Measurements from ENCODE around the gene SGSM2.
A peak's percentile ranks its signal among the peaks of the same experiment; 100 is the strongest.

The SGSM2 gene

DNA sequence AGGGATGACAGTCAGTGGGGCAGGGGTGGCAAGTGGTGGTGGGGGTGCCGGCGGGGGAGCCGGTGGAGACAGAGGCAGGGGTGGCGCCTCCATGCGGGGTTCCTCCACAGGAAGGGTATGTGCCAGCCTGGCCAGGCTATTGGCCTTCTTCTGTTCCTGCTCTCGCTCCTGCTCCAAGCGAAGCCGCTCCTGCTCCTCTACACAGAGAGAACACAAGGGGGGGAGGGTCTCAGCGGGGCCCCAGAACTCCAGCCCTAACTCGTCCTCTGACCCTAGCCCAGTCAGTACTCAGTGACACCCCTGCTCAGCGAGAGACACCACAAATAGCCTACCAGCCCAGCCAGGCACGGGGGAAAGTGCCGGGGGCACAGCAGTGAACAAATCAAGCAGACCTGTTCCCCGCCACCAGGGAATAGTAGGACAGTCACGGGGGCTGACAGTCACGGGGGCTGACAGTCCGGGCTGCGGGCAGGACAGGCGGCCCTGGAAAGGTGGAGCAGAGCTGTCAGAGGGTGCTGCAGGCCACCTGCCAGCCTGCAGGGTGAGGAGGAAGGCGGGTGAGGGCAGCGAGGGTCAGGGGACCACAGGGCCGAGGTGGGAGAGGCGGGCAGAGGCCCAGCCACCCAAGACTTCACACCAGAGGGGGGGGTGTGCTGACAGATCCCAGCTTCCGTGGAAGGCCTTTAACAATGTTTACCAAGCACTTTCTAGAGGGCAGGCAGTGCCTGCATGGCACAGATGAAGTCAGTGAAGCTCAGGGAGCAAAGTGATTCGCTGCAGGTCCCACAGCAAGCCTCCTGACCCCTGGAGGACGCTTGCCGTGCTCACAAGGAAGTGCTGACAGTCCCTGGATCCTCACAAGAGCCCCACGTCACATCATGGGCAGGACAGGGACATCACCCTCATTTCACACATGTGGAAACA lies 58.2 kb downstream of the SGSM2 start:
- peak; percentile 57 for DNase-seq (ENCODE audit: low read depth)
- H3K4me3 ChIP-seq (ENCODE audit: low read length): peak overlapping the region; percentile 62; the same call in 1 of the 2 replicates
- peak; percentile 28 for TF ChIP-seq CTCF (conservative IDR thresholded peaks at IDR 0.05; ENCODE audit: low read length)

- TF ChIP-seq CTCF (conservative IDR thresholded peaks at IDR 0.05; ENCODE audit: low read length): no peak
- no peak for DNase-seq (ENCODE audit: low read depth)
- peak overlapping the region; percentile 62 for H3K4me3 ChIP-seq (ENCODE audit: low read length)
Measured at GRCh38 chr17:2396192-2396567, 58.9 kb downstream of the SGSM2 start.

- H3K4me3 ChIP-seq (ENCODE audit: low read length): peak overlapping the region; percentile 62
- DNase-seq (ENCODE audit: low read depth): peak; percentile 97
- TF ChIP-seq CTCF (conservative IDR thresholded peaks at IDR 0.05; ENCODE audit: low read length): no peak
Measured at GRCh38 chr17:2396568-2397246, 59.4 kb downstream of the SGSM2 start.

GRCh38 chr17:2397247-2398171 lies 60.2 kb downstream of the SGSM2 start:
- no peak for TF ChIP-seq CTCF (conservative IDR thresholded peaks at IDR 0.05; ENCODE audit: low read length)
- no peak for DNase-seq (ENCODE audit: low read depth)
- H3K4me3 ChIP-seq (ENCODE audit: low read length): peak overlapping the region; percentile 50

DNA sequence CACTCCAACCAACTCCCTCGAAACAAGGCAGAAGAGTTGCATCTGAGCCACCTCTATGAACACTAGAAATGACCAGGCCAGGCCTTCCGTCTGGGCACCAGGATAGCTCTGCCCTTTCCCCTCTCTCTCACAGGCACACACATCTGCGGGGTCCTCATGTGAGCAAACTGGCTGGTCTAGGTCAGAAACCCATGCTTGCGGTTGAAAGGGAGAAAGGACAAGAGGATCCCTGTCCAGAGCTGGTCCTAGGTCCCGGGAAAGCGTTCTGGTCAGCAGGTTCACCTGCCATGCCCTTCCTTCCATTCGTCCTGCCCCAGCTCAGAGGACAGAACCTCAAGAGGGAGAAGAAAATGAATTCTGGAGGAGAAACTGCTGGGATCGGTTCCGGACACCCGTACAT lies 60.9 kb downstream of the SGSM2 start:
- TF ChIP-seq CTCF (conservative IDR thresholded peaks at IDR 0.05; ENCODE audit: low read length): no peak
- H3K4me3 ChIP-seq (ENCODE audit: low read length): peak overlapping the region; percentile 60
- DNase-seq (ENCODE audit: low read depth): no peak

- TF ChIP-seq CTCF (conservative IDR thresholded peaks at IDR 0.05; ENCODE audit: low read length): no peak
- H3K4me3 ChIP-seq (ENCODE audit: low read length): peak overlapping the region; percentile 85
- DNase-seq (ENCODE audit: low read depth): peak; percentile 73
Measured at GRCh38 chr17:2398655-2399571, 61.6 kb downstream of the SGSM2 start.

All from AG10803 (cell line).